Neural cell (in vitro differentiated cells): Measurements from ENCODE around the gene SOS1. TPM values are rescaled to one million over a fixed set of nuclear protein-coding genes. Genes with fewer than 3 reads are reported as not detected.

Source experiments
- H2AFZ ChIP-seq: fragments of 200-600, 300-800 bp; sonication (generic), shearing (Covaris generic); 2 replicates; pipeline ENCODE4 v1.6.0; 2014; ENCODE audit warnings: low read depth, mild to moderate bottlenecking, antibody characterized with exemption, low read length, moderate library complexity
- H3F3A ChIP-seq: fragments of 200-600 bp; shearing (Covaris generic); 2 replicates; pipeline ENCODE4 v1.6.1; 2016; ENCODE audit warnings: mild to moderate bottlenecking, moderate library complexity, mixed read lengths, antibody characterized with exemption, low read length; ENCODE audit not compliant: insufficient read depth, poor library complexity, severe bottlenecking
- H3K27ac ChIP-seq: fragments of 200-600, 300-800 bp; sonication (generic), shearing (Covaris generic); 2 replicates; pipeline ENCODE4 v1.5.1; 2014; ENCODE audit warnings: mild to moderate bottlenecking, low read length, moderate library complexity
- H3K27me3 ChIP-seq: fragments of 300-800, 200-600 bp; sonication (generic), shearing (Covaris generic); 2 replicates; pipeline ENCODE4 v1.6.0; 2014; ENCODE audit warnings: mild to moderate bottlenecking, low read depth, low read length, moderate library complexity; ENCODE audit not compliant: insufficient read depth
- H3K36me3 ChIP-seq: fragments of 300-800, 200-600 bp; sonication (generic), shearing (Covaris generic); 2 replicates; pipeline ENCODE4 v1.5.1; 2014; ENCODE audit warnings: mild to moderate bottlenecking, antibody characterized with exemption, low read length, moderate library complexity; ENCODE audit not compliant: insufficient read depth
- H3K4me2 ChIP-seq: fragments of 300-800, 200-600 bp; sonication (generic), shearing (Covaris generic); 2 replicates; pipeline ENCODE4 v1.6.0; 2014; ENCODE audit warnings: mild to moderate bottlenecking, low read length
- H3K4me3 ChIP-seq: fragments of 300-800, 200-600 bp; sonication (generic), shearing (Covaris generic); 2 replicates; pipeline ENCODE4 v1.5.1; 2014; ENCODE audit warnings: mild to moderate bottlenecking, low read length, moderate library complexity
- H3K79me2 ChIP-seq: fragments of 200-600 bp; shearing (Covaris generic); replicated peaks from 2 replicates; pipeline ENCODE4 v1.6.0; 2014; ENCODE audit warnings: mild to moderate bottlenecking, low read length, moderate library complexity; ENCODE audit not compliant: insufficient read depth
- H3K9ac ChIP-seq: fragments of 300-800, 200-600 bp; sonication (generic), shearing (Covaris generic); 2 replicates; pipeline ENCODE4 v1.6.1; 2016; ENCODE audit warnings: mild to moderate bottlenecking, low read length, mixed read lengths
- H3K9me2 ChIP-seq: fragments of 200-600 bp; shearing (Covaris generic); 2 replicates; pipeline ENCODE4 v1.6.1; 2016; ENCODE audit warnings: mild to moderate bottlenecking, low read length, mixed read lengths; ENCODE audit not compliant: insufficient read depth
- H3K9me3 ChIP-seq: fragments of 200-600, 300-800 bp; sonication (generic), shearing (Covaris generic); 2 replicates; pipeline ENCODE4 v1.6.1; 2016; ENCODE audit warnings: mild to moderate bottlenecking, mixed run types, low read length, moderate library complexity, mixed read lengths
- H4K20me1 ChIP-seq: fragments of 200-600 bp; shearing (Covaris generic); 2 replicates; pipeline ENCODE4 v1.6.1; 2016; ENCODE audit warnings: mild to moderate bottlenecking, mixed run types; ENCODE audit not compliant: insufficient read depth
- EP300 ChIP-seq: fragments of 450-650 bp; conservative IDR thresholded peaks from 2 replicates; pipeline ENCODE4 v1.6.1; 2014; ENCODE audit warnings: antibody characterized with exemption, mild to moderate bottlenecking, moderate library complexity; ENCODE audit not compliant: poor library complexity, severe bottlenecking
- EZH2 ChIP-seq: fragments of 200-600, 300-800 bp; shearing (Covaris generic), sonication (generic); IDR thresholded peaks from 2 replicates; pipeline ENCODE4 v1.6.1; 2014; ENCODE audit warnings: antibody characterized with exemption, low read length, borderline replicate concordance, mild to moderate bottlenecking; ENCODE audit not compliant: insufficient read depth, poor library complexity, severe bottlenecking
- MXI1 ChIP-seq: fragments of 450-650 bp; conservative IDR thresholded peaks from 2 replicates; pipeline ENCODE4 v1.6.1; 2014; ENCODE audit warnings: antibody characterized with exemption, mild to moderate bottlenecking; ENCODE audit not compliant: poor library complexity, severe bottlenecking
- POLR2AphosphoS5 ChIP-seq: IDR thresholded peaks from 2 replicates; pipeline ENCODE4 v1.6.1; 2012
- RAD21 ChIP-seq: fragments of 450-650 bp; conservative IDR thresholded peaks from 2 replicates; pipeline ENCODE4 v1.6.1; 2014; ENCODE audit warnings: antibody characterized with exemption, mild to moderate bottlenecking, moderate library complexity
- SMC3 ChIP-seq: fragments of 450-650 bp; conservative IDR thresholded peaks from 2 replicates; pipeline ENCODE4 v1.6.1; 2014; ENCODE audit warnings: antibody characterized with exemption, mild to moderate bottlenecking, moderate library complexity; ENCODE audit not compliant: poor library complexity
- TAF1 ChIP-seq: IDR thresholded peaks from 2 replicates; pipeline ENCODE4 v1.6.1; 2012; ENCODE audit warnings: low read depth
- polyA plus RNA-seq: library from polyadenylated mRNA; depleted of rRNA; stranded (reverse); fragments of >200 nt; gene quantifications from 2 replicates; pipeline ENCODE4 v1.2.3, GENCODE V29; 2014
- TF ChIP-seq, protein P1 (sequence below): IDR thresholded peaks from 2 replicates; pipeline ENCODE4 v1.6.1; 2012; ENCODE audit warnings: borderline replicate concordance
- TF ChIP-seq, protein P2 (sequence below): fragments of 450-650 bp; IDR thresholded peaks from 2 replicates; pipeline ENCODE4 v1.5.1; 2014; ENCODE audit warnings: antibody characterized with exemption, mild to moderate bottlenecking, moderate library complexity; ENCODE audit not compliant: poor library complexity, severe bottlenecking

SOS1 gene
- polyA plus RNA-seq, 1 donor from 2014 or later, result 19.0 TPM

DNA sequence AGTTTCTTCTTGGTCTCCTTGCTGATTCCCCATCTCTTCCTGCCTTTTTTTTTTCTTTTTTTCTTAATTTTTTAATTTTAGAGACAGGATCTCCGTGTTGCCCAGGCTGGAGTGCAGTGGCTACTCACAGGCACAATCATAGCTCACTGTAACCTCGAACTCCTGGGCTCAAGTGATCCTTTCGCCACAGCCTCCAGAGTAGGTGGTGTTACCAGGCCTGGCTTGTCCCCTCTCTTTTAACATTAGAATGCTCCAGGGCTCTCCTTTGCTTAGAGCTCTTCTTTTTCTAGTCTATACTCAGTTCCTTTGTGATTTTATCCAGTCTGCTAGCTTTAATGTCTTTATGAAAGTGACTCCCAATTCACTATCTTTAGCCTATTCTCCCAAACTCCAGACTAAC lies 141.9 kb downstream of the SOS1 start:
- TF ChIP-seq TAF1 (no peak), RAD21 (no peak), MXI1 (no peak), EP300 (no peak), EZH2 (no peak), SMC3 (no peak), POLR2AphosphoS5 (no peak)
- TF ChIP-seq, protein P1, sequence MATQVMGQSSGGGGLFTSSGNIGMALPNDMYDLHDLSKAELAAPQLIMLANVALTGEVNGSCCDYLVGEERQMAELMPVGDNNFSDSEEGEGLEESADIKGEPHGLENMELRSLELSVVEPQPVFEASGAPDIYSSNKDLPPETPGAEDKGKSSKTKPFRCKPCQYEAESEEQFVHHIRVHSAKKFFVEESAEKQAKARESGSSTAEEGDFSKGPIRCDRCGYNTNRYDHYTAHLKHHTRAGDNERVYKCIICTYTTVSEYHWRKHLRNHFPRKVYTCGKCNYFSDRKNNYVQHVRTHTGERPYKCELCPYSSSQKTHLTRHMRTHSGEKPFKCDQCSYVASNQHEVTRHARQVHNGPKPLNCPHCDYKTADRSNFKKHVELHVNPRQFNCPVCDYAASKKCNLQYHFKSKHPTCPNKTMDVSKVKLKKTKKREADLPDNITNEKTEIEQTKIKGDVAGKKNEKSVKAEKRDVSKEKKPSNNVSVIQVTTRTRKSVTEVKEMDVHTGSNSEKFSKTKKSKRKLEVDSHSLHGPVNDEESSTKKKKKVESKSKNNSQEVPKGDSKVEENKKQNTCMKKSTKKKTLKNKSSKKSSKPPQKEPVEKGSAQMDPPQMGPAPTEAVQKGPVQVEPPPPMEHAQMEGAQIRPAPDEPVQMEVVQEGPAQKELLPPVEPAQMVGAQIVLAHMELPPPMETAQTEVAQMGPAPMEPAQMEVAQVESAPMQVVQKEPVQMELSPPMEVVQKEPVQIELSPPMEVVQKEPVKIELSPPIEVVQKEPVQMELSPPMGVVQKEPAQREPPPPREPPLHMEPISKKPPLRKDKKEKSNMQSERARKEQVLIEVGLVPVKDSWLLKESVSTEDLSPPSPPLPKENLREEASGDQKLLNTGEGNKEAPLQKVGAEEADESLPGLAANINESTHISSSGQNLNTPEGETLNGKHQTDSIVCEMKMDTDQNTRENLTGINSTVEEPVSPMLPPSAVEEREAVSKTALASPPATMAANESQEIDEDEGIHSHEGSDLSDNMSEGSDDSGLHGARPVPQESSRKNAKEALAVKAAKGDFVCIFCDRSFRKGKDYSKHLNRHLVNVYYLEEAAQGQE, result no peak
- TF ChIP-seq, protein P2, sequence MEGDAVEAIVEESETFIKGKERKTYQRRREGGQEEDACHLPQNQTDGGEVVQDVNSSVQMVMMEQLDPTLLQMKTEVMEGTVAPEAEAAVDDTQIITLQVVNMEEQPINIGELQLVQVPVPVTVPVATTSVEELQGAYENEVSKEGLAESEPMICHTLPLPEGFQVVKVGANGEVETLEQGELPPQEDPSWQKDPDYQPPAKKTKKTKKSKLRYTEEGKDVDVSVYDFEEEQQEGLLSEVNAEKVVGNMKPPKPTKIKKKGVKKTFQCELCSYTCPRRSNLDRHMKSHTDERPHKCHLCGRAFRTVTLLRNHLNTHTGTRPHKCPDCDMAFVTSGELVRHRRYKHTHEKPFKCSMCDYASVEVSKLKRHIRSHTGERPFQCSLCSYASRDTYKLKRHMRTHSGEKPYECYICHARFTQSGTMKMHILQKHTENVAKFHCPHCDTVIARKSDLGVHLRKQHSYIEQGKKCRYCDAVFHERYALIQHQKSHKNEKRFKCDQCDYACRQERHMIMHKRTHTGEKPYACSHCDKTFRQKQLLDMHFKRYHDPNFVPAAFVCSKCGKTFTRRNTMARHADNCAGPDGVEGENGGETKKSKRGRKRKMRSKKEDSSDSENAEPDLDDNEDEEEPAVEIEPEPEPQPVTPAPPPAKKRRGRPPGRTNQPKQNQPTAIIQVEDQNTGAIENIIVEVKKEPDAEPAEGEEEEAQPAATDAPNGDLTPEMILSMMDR, result no peak
- Histone ChIP-seq H2AFZ (no peak overlapping the region), H3K79me2 (no peaks in the 10 kb centered on the region), H3K36me3 (no peaks in the 10 kb centered on the region), H3K4me2 (no peak overlapping the region), H3F3A (no peaks in the 10 kb centered on the region), H3K4me3 (no peak overlapping the region), H3K27me3 (no peaks in the 10 kb centered on the region), H3K9me2 (no peaks in the 10 kb centered on the region), H3K27ac (no peak overlapping the region), H4K20me1 (no peaks in the 10 kb centered on the region), H3K9ac (no peak overlapping the region), H3K9me3 (no peaks in the 10 kb centered on the region)

DNA sequence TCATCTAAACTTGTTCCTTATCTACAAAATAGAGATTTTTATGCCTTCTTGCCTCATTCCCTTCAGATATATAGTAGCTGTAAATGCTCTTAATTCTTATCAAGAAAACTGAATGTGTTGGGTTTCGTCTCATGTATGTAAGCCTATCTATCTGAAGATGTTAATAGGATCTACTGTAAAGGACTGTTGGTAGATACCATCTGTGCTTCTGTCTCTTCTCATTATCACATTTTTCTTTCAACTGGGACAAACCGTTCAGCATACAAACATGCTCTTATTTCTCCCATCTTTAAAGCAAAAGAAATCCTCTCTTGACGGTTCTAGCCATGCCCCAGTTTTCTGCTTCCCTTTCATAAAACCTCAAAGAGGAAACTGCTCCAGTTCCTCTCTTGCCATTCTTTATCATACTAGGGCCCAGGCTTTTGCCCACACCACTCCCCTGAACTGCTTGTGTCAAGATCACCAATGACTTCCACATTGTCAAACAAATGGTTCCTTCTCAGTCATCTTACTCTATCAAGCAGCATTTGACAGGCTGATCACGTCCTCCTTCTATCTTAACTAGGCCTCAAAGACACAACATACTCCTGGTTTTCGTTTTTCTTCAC lies 142.5 kb downstream of the SOS1 start:
- Histone ChIP-seq H4K20me1 (no peaks in the 10 kb centered on the region), H3F3A (no peaks in the 10 kb centered on the region), H3K9me3 (no peaks in the 10 kb centered on the region), H3K9me2 (no peaks in the 10 kb centered on the region), H3K4me3 (no peak overlapping the region), H3K9ac (no peak overlapping the region), H3K27ac (no peak overlapping the region), H3K36me3 (no peaks in the 10 kb centered on the region), H3K4me2 (no peak overlapping the region), H3K79me2 (no peaks in the 10 kb centered on the region), H3K27me3 (no peaks in the 10 kb centered on the region), H2AFZ (no peak overlapping the region)
- TF ChIP-seq EZH2 (no peak), MXI1 (no peak), RAD21 (no peak), SMC3 (no peak), EP300 (no peak), POLR2AphosphoS5 (no peak), TAF1 (no peak)
- TF ChIP-seq, protein P1, result no peak
- TF ChIP-seq, protein P2, result no peak
